ENCODE measurements around the gene IAH1. TPM values are rescaled to one million over a fixed set of nuclear protein-coding genes. Genes with fewer than 3 reads are reported as not detected.

IAH1 gene
- total and polyA plus RNA-seq, 8 donors, result 41.9 to 57.1 (median 50.3) TPM

GRCh38 chr2:9490789-9491188 is 16.4 kb downstream of the IAH1 start:
- Histone ChIP-seq H3K4me1 (peaks cover 0 to 4% of the 10 kb centered on the region in 2 donors), H3K4me3 (no peak overlapping the region), H3K27me3 (no peaks in the 10 kb centered on the region), H3K27ac (no peak overlapping the region), H3K36me3 (peaks cover 6 to 100% of the 10 kb centered on the region in 2 donors), H3K9me3 (no peaks in the 10 kb centered on the region)
- DNase-seq, result no peak
- intact Hi-C loops (cut with DNase I), result no loop called here
- TF ChIP-seq, protein P1, sequence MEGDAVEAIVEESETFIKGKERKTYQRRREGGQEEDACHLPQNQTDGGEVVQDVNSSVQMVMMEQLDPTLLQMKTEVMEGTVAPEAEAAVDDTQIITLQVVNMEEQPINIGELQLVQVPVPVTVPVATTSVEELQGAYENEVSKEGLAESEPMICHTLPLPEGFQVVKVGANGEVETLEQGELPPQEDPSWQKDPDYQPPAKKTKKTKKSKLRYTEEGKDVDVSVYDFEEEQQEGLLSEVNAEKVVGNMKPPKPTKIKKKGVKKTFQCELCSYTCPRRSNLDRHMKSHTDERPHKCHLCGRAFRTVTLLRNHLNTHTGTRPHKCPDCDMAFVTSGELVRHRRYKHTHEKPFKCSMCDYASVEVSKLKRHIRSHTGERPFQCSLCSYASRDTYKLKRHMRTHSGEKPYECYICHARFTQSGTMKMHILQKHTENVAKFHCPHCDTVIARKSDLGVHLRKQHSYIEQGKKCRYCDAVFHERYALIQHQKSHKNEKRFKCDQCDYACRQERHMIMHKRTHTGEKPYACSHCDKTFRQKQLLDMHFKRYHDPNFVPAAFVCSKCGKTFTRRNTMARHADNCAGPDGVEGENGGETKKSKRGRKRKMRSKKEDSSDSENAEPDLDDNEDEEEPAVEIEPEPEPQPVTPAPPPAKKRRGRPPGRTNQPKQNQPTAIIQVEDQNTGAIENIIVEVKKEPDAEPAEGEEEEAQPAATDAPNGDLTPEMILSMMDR (IDR thresholded peaks at IDR 0.05), result no peak
- ATAC-seq, result no peak

DNA sequence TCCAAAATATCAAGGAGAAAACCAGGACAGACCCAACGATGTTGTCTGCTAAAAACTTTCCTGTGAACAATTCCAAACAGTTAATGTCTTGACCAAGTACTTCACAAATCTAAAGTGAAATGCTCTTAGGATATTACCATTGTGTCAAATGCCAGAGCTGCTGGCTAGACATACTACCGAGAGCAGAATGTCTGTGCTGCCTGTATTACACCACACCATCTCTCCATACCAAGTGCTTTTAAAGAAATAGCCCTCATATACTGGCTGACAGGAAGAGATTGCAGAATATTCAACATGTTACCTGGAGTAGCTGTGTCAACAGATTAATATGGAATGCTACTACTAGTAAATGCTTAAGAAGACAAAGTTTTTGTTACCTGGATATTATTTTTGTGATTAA is 18.6 kb downstream of the IAH1 start:
- Histone ChIP-seq H3K9me3 (no peaks in the 10 kb centered on the region), H3K27ac (no peak overlapping the region), H3K27me3 (no peaks in the 10 kb centered on the region), H3K36me3 (peaks cover 6 to 100% of the 10 kb centered on the region in 2 donors), H3K4me3 (no peak overlapping the region), H3K4me1 (peaks cover 0 to 4% of the 10 kb centered on the region in 2 donors)
- ATAC-seq (peak; percentile 85), DNase-seq (no peak)
- TF ChIP-seq, protein P1 (IDR thresholded peaks at IDR 0.05), result no peak
- intact Hi-C loops (cut with DNase I), result no loop called here

GRCh38 chr2:9493478-9493877 is 19.1 kb downstream of the IAH1 start:
- no peak for DNase-seq
- no peak for ATAC-seq
- Histone ChIP-seq H3K36me3 (peaks cover 6 to 100% of the 10 kb centered on the region in 2 donors), H3K27me3 (no peaks in the 10 kb centered on the region), H3K27ac (no peak overlapping the region), H3K9me3 (no peaks in the 10 kb centered on the region), H3K4me3 (no peak overlapping the region), H3K4me1 (peaks cover 0 to 4% of the 10 kb centered on the region in 2 donors)
- intact Hi-C loops (cut with DNase I), result no loop called here
- TF ChIP-seq, protein P1 (IDR thresholded peaks at IDR 0.05), result no peak

DNA sequence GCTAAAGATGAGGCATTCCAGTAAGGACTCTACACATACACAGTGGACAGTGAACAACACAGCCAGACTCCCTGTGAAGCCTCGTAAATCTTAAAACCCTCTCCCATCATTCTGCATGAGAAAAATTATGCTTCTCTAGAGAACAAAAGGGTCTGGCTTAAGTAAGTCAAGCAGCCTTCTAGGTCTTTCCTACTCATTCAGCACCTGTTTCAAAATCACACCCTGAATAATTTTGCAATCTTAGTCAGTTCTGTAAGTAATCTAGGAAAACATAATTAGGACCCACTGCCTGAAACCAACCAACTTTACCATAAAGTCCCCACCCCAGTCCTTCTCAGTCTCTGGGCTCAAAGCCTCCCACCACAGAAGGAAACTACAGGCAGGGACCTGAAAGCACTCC is 19.7 kb downstream of the IAH1 start:
- no peak overlapping the region for H3K27ac ChIP-seq
- DNase-seq (no peak), ATAC-seq (no peak)
- no peaks in the 10 kb centered on the region for H3K9me3 ChIP-seq
- intact Hi-C loops (cut with DNase I), result no loop called here
- H3K4me1 ChIP-seq, result no peaks in the 10 kb centered on the region
- peaks cover 6 to 100% of the 10 kb centered on the region in 2 donors for H3K36me3 ChIP-seq
- TF ChIP-seq, protein P1 (IDR thresholded peaks at IDR 0.05), result no peak
- no peaks in the 10 kb centered on the region for H3K27me3 ChIP-seq
- H3K4me3 ChIP-seq, result no peak overlapping the region

- no peaks in the 10 kb centered on the region for H3K4me1 ChIP-seq
- intact Hi-C loops (cut with DNase I), result no loop called here
- H3K27ac ChIP-seq, result no peak overlapping the region
- no peaks in the 10 kb centered on the region for H3K27me3 ChIP-seq
- peaks cover 0 to 99% of the 10 kb centered on the region in 2 donors for H3K36me3 ChIP-seq
- no peak overlapping the region for H3K4me3 ChIP-seq
- TF ChIP-seq, protein P1 (IDR thresholded peaks at IDR 0.05), result no peak
- H3K9me3 ChIP-seq, result no peaks in the 10 kb centered on the region
- no peak for ATAC-seq
- no peak for DNase-seq
Measured at GRCh38 chr2:9497017-9497416, 22.7 kb downstream of the IAH1 start.

Data from left lung (tissue), 10 donors.